Neural cell (in vitro differentiated cells): ENCODE data around the gene CACNA1D.

Experiments
- CTCF ChIP-seq: fragments of 450-650 bp; IDR thresholded peaks from 2 replicates; pipeline ENCODE4 v1.5.1; 2014; ENCODE audit warnings: antibody characterized with exemption, mild to moderate bottlenecking, moderate library complexity; ENCODE audit not compliant: poor library complexity, severe bottlenecking
- EP300 ChIP-seq: fragments of 450-650 bp; conservative IDR thresholded peaks from 2 replicates; pipeline ENCODE4 v1.6.1; 2014; ENCODE audit warnings: antibody characterized with exemption, mild to moderate bottlenecking, moderate library complexity; ENCODE audit not compliant: poor library complexity, severe bottlenecking
- EZH2 ChIP-seq: fragments of 200-600, 300-800 bp; shearing (Covaris generic), sonication (generic); IDR thresholded peaks from 2 replicates; pipeline ENCODE4 v1.6.1; 2014; ENCODE audit warnings: antibody characterized with exemption, low read length, borderline replicate concordance, mild to moderate bottlenecking; ENCODE audit not compliant: insufficient read depth, poor library complexity, severe bottlenecking
- RAD21 ChIP-seq: fragments of 450-650 bp; conservative IDR thresholded peaks from 2 replicates; pipeline ENCODE4 v1.6.1; 2014; ENCODE audit warnings: antibody characterized with exemption, mild to moderate bottlenecking, moderate library complexity
- SMC3 ChIP-seq: fragments of 450-650 bp; conservative IDR thresholded peaks from 2 replicates; pipeline ENCODE4 v1.6.1; 2014; ENCODE audit warnings: antibody characterized with exemption, mild to moderate bottlenecking, moderate library complexity; ENCODE audit not compliant: poor library complexity
- TAF1 ChIP-seq: IDR thresholded peaks from 2 replicates; pipeline ENCODE4 v1.6.1; 2012; ENCODE audit warnings: low read depth
- TF ChIP-seq, protein P1 (sequence below): IDR thresholded peaks from 2 replicates; pipeline ENCODE4 v1.6.1; 2012; ENCODE audit warnings: borderline replicate concordance

DNA sequence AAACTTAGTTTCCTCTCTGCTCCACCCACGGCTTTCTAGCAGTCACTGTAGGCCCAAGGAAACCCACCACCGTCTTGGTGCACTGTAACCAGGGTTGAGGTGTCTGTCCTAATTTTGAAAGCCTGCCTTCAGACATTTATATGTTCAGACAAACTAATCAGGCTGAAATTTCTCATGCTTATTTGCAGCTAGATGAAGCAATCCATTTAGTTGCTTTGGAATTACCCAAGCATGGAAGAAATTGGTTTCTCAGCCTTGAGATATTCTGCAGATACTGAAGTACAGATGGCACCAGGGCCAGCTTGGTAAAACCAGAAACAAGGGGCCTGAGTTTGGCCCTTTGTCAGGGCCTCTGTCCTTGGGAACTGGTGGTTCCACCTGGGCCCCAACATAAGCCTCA is 105.4 kb downstream of the CACNA1D start:
- TF ChIP-seq EP300: no peak
- no peak for TF ChIP-seq RAD21
- TF ChIP-seq CTCF: no peak
- TF ChIP-seq, protein P1, sequence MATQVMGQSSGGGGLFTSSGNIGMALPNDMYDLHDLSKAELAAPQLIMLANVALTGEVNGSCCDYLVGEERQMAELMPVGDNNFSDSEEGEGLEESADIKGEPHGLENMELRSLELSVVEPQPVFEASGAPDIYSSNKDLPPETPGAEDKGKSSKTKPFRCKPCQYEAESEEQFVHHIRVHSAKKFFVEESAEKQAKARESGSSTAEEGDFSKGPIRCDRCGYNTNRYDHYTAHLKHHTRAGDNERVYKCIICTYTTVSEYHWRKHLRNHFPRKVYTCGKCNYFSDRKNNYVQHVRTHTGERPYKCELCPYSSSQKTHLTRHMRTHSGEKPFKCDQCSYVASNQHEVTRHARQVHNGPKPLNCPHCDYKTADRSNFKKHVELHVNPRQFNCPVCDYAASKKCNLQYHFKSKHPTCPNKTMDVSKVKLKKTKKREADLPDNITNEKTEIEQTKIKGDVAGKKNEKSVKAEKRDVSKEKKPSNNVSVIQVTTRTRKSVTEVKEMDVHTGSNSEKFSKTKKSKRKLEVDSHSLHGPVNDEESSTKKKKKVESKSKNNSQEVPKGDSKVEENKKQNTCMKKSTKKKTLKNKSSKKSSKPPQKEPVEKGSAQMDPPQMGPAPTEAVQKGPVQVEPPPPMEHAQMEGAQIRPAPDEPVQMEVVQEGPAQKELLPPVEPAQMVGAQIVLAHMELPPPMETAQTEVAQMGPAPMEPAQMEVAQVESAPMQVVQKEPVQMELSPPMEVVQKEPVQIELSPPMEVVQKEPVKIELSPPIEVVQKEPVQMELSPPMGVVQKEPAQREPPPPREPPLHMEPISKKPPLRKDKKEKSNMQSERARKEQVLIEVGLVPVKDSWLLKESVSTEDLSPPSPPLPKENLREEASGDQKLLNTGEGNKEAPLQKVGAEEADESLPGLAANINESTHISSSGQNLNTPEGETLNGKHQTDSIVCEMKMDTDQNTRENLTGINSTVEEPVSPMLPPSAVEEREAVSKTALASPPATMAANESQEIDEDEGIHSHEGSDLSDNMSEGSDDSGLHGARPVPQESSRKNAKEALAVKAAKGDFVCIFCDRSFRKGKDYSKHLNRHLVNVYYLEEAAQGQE: no peak
- TF ChIP-seq EZH2: no peak
- no peak for TF ChIP-seq SMC3
- no peak for TF ChIP-seq TAF1
